Loucy (cell line): ENCODE measurements around the gene UNC80.

ENCODE experiments used
- CTCF ChIP-seq: fragments of 200-600 bp; sonication (generic); conservative IDR thresholded peaks from 2 replicates; pipeline ENCODE4 v1.5.1; 2014; ENCODE audit warnings: mild to moderate bottlenecking, antibody characterized with exemption, low read length
- EZH2phosphoT487 ChIP-seq: fragments of 200-600 bp; IDR thresholded peaks from 2 replicates; pipeline ENCODE4 v1.6.1; 2018; ENCODE audit warnings: antibody characterized with exemption, mild to moderate bottlenecking, moderate library complexity, borderline replicate concordance

GRCh38 chr2:210009896-210010295 lies 238.3 kb downstream of the UNC80 start:
- no peak for TF ChIP-seq CTCF
- no peak for TF ChIP-seq EZH2phosphoT487
